NCI-H69 (cell line): ENCODE results near the gene RTN4RL1.
A peak's percentile ranks its signal among the peaks of the same experiment; 100 is the strongest.

Source experiments
- DNase-seq: peaks from one replicate; lab custom pipeline; 2025; lab: John Stamatoyannopoulos, UW

RTN4RL1 gene

GRCh38 chr17:1948517-1948825 lies 76.7 kb downstream of the RTN4RL1 start:
- DNase-seq: no peak

GRCh38 chr17:1947743-1948516 lies 77.2 kb downstream of the RTN4RL1 start:
- DNase-seq: no peak

GRCh38 chr17:1947229-1947742 lies 77.8 kb downstream of the RTN4RL1 start:
- no peak for DNase-seq

DNA sequence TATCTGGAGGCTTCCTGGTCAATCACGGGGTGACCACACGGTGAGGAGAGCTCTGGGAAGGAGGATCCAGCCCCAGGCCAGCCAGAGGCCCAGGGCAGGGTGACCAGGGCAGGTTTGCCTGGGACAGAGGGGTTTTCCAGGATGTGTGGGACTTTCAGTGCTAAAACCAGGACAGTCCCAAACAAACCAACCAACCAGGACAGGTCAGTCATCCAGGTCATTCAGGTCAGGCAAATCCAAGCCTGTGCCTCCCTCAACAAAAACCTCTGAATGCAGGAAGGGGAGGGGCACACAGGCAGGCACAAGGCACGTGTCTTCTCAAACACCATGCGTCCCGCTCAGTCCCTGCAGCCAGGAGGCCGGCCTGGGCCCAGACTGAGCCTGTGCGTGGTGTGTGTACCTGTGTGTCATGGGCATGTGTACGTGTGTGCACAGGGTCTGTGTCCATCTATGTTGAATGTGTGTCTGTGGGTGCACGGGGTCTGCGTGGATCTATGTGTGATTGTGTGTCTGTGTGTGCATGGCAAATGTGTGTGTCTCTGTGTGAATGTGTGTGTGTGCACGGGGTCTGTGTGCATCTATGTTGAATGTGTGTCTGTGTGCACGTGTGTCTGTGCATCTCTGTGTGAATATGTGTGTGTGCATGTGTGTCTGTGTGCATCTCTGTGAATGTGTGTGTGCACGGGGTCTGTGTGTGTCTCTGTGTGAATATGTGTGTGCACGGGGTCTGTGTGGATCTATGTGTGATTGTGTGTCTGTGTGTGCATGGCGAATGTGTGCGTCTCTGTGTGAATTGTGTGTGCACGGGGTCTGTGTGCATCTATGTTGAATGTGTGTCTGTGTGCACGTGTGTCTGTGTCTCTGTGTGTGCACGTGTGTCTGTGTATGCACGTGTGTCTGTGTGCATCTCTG lies 78.9 kb downstream of the RTN4RL1 start:
- no peak for DNase-seq

DNA sequence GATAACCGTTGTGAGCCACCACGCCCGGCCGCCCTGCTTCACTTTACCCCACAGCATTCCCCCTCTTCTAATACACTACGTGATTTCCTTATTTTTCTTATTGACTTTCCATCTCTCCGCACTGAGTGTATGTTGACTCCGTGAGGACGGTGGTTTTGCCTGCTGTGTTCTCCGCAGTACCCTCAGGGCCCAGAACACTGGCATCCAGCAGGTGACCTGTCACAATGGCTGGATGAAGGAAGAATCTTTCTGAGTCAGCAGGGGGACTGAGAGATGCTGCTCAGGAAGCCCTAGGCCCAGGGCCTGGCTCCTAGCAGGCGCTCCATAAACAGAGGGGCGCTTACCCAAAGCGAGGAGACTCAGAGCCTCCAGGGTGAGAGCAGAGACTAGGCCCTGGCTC lies 79.5 kb downstream of the RTN4RL1 start:
- DNase-seq: no peak

GRCh38 chr17:1943436-1943831 lies 81.7 kb downstream of the RTN4RL1 start:
- peak; percentile 23 for DNase-seq

DNA sequence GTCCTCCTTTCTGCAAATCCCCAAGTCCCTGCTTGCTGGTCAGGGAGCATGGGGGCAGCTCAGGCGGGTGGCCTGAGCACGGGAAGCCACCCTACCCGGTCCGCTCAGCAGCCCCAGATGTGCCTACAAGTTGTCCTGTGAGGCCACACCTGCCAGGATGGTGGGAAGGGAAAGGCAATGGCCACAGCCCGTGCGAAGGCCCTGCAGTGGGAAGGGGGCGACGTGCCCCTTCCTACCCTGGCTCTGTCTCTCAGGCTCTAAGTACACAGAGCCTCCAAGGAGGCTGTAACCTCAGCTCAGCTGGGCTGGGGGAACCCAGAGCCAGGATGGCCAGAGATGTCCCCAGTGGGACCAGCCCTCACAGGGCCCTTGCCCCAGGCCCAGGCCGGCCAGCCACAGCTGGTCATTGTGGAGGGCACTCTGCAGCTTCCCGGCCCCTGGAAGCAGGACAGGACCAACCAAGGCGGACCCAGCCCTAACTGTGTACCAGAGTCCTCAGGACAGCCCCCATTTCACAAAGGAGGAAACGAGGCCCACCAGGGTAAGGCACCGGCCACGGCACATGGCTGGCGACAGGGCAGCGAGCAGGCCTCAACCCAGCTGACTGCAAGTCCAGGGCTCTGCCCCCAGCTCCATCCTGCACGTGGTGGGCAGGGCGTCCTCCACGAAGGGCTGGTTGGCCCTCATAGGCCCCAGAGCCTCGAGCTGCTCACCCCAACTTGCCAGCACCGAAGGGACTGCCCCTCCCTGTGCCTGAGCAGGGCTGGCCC lies 82.3 kb downstream of the RTN4RL1 start:
- DNase-seq: no peak

DNA sequence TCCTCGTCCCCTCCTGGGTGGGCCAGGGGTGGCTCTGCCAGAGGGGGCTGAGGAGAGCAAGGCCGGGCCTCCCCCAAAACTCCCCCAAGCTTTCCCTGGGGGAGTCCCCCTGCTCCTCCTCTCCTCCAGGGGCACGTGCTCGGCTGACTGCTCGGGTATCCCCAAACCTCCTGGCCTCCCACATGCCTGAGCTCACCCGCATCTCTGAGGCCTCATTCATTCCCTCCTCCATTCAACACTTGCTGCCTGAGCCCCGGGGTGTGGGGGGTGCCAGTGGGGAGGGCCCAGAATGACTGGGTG lies 83.1 kb downstream of the RTN4RL1 start:
- DNase-seq: no peak

GRCh38 chr17:1941272-1942065 lies 83.7 kb downstream of the RTN4RL1 start:
- no peak for DNase-seq

DNA sequence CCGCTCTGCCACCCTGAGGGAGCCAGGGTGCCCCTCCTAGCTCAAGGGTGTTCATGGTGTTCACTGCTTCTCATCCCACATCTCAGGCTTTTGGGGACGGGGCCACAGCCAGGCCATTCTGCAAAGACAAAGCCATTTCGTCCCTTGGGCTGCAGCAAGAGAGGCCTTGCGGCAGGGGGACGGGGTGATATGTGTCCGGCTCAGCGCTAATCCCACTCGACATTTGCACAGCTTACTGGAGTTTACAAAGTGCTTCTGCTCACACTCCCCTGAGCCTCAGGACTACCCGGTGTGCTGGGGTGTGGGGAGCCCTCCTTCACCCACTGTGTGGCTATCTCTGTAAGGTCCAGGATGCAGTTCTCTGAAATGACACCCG lies 84.3 kb downstream of the RTN4RL1 start:
- no peak for DNase-seq

- peak; percentile 16 for DNase-seq
Measured at GRCh38 chr17:1939981-1940809, 84.9 kb downstream of the RTN4RL1 start.

DNA sequence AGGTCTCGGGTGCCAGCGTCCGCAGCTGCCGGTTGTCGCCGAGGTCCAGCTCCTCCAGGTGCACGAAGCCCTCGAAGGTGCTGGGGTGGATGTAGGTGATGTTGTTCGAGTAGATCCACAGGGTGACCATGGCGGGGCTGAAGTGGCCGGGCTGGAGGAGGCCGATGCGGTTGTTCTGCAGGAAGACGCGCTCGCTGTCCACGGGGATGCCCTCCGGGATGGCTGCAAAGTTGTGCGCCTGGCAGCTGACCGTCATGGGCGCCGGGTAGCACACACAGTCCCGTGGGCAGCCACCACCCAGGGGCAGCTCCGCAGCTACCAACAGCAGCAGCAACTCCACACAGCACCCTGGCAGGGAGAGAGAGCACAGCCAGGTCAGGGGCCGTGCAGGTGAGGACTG lies 87.7 kb downstream of the RTN4RL1 start:
- no peak for DNase-seq

DNA sequence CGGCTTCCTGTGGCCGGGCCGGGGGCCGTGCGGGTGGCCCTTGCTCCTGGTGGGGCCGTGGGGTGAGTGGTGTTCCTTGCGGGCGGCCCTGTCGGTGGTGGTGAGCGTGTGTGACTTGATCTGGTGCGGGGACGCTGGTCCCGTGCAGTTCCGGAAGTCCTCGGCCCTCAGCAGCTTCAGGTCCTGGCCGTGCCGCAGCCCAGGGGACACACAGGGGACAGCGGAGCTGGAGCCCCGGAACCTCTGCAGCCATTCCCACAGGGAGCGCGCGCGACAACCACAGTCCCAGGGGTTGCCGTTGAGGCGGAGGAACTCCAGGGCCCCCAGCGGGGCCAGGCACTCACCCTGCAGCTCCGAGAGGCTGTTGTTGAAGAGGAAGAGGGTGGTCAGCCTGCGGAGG lies 88.4 kb downstream of the RTN4RL1 start:
- no peak for DNase-seq

GRCh38 chr17:1934901-1935300 lies 90.2 kb downstream of the RTN4RL1 start:
- DNase-seq: no peak

DNA sequence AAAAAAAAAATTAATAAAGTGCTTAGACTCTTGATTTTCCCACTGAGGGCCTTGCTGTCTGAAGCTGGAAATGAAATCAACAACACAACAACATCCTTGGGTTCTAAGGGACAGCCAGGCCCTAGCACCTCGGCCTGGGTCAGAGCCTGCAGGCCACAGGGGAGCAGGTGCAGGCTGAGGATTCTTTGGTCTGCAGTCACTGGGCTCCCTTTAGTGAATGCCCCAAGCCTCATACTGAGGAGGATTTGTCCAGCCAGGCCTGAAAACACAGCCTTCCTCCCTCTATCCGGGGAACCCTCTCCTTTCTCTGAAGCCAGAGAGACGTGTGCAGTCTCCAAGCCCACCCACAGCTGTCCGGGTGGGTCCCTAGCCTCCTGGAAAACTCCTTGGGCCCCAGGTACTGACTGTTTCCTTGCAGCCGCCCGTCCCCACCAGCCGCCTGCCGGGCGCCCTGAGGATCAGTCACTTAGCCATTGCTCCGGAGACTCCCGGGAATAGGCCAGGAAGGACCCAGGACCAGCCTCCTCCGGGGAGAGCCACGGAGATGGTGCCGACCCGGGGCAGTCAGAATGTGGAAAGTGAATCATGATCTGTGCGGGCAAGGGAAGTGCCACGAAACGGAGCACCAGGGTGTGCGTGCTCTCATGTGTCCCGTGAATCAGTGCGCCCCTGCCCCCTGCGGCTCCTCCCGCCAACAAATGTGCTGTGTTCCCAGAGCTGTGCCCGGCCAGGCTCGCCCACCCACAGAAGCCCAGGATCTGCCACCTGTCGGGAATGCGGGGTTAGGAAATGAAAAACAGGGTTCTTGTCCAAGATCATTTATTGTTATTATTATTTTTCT lies 91.0 kb downstream of the RTN4RL1 start:
- DNase-seq: no peak

DNA sequence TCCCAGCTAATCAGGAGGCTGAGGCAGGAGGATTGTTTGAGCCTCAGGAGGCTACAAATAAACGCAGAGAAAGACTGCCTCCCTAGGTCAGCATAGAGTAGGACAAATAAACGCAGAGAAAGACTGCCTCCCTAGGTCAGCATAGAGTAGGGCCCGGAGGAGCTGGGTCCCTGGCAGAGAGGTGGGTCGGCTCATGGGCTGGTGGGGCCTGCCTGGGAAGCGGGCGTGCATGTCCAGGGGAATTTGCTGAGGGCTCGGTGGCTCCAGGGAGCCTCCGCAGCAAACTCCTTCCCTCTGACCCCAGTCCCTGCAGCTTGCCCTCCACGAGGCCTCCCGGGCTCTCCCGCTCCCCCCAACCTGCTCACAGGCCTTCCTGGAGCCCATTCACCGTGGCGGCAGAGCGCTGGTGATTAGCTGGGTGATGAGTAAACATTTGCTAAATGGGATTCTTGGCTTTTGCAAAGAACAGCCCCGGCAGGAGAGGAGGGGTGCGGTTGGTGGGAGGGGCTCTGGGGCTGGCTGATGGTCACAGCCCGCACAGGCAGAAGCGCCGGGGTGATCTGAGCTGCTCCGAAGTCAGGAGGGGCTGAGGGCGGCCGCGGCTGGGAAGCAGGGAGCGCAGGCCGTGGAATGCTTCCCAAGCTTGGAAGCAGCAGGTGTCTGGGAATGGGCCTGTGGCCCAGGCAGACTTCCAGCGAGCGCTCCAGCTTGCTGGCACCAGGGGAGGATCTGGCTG lies 93.1 kb downstream of the RTN4RL1 start:
- peak; percentile 88 for DNase-seq

DNA sequence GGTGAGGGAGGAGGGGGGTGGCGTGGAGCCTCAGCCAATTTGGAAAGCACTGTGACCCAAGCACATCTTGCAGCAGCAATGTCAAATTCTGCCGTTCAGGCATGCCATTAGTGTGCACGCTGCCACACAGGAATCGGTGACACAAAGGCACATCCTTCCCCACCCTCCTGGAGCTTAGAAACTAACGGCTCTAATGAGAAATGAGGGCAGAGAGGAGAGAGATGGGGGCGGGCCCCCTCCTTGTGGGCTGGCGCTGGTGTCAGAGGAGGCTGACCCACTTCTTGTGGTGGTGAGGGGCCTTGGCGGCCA lies 94.8 kb downstream of the RTN4RL1 start:
- no peak for DNase-seq

- no peak for DNase-seq
Measured at GRCh38 chr17:1928976-1929375, 96.2 kb downstream of the RTN4RL1 start.

GRCh38 chr17:1920948-1921351 lies 104.2 kb downstream of the RTN4RL1 start:
- DNase-seq: no peak

DNA sequence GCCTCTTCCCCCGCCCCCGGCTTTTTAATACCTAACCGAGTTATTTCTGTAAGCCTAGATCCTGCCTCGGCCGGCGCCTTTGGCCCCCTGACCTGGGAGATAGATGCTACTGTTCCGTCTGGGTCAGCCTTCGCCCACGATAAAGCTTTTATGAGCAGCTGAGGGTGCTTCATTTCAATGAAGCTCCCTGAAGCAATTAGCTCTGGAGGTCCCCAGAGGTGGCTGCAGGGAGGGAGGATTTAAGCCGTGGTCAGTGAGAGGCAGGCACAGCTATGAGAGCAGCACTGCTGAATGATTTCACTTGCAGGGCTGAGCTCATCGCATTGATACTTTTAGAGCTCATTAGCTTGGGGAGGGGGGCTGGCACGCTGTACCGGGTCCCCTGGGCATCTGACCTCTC lies 105.9 kb downstream of the RTN4RL1 start:
- DNase-seq: no peak
